COLO668 (cell line): Measurements from ENCODE around the gene DTYMK.

ENCODE experiments used
- DNase-seq: peaks from one replicate; lab custom pipeline; 2025; ENCODE audit not compliant: unreplicated experiment; lab: John Stamatoyannopoulos, UW

The DTYMK gene

DNA sequence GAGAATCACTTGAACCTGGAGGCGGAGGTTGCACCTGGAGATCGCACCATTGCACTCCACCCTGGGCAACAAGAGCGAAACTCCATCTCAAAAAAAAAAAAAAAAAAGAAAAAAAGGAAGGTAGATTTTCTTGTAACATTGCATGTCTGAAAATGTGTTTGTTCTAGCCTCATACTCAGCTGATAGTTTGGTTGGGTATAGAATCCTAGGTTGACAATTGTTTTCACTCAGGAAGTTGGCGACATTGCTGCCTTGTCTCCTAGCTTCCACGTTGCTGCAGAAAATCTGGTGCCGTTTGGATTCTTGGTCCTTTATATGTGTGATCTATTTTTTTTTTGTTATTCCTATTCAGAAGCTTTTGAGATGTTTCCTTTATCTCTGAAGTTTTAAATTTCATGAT lies 19.9 kb upstream of the DTYMK start:
- DNase-seq = no peak

DNA sequence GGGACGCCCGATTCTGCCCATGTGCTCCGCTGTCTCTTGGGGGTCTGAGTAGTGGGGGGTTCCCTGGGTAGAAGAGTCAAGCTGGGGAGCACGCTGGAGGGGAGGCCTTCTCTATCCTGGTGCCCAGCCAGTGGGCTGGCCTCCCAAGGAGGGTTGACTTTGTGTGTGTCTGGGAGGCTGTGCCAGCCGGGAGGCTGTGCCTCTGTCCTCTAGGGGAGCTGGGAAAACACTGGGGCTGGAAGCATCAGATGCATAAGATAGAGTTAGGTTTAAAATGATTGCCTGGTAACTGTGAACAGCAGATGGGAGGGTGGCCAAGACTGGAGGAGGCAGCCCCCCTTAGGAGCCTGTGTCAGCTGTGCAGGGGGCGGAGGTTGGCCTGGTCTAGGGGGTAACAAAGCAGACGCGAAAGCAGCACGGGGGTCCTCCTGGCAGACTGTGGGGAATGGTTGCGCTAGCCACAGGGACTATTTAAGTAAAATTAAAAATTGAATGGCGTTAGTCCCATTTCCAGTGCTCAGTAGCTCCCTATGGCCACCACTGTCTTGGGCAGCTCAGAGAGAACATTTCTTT lies 16.5 kb upstream of the DTYMK start:
- DNase-seq = peak; percentile 31

DNA sequence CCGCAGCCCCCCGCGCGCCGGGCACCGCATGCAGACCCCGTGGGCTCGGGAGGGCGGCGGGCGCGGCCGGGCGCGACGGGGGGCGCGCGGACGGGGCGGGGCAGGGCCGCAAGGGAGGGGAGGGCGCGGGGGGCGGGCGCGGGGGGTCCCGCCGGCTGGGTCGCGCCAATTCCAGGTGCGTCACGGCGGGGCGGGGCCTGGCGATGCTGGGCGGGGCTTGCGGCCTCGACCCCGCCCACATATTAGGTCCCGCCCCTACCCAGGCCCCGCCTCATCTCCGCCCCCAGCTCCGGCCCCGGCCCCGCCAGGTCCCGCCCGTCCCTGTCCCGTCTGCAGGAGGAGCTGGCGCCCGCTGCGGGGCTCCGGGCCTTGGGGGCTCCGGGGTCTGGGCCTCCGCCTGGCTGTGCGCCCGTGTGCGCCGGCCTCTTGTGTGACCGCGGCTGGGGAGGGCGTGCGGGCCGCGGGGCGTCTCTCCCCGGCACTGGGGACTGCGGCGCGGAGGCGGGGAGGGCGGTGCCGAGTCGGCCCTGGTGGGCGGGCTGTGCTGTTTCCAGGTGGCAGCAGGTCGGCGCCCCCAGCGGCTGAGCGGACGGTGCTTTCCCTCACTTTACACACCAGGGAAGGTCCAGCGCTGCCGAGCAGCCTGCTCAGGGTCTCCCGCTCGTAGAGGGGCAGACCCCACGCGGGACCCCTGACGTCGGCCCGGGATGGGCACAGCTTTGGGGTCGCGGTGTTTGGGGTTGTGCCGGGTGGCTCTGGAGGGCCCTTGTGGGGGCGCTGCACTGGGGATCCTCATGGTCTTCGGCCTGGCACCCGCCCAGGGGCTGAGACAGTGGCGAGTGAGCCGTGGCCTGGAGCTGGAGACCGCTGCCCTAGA lies 15.8 kb upstream of the DTYMK start:
- peak; percentile 88 for DNase-seq

DNA sequence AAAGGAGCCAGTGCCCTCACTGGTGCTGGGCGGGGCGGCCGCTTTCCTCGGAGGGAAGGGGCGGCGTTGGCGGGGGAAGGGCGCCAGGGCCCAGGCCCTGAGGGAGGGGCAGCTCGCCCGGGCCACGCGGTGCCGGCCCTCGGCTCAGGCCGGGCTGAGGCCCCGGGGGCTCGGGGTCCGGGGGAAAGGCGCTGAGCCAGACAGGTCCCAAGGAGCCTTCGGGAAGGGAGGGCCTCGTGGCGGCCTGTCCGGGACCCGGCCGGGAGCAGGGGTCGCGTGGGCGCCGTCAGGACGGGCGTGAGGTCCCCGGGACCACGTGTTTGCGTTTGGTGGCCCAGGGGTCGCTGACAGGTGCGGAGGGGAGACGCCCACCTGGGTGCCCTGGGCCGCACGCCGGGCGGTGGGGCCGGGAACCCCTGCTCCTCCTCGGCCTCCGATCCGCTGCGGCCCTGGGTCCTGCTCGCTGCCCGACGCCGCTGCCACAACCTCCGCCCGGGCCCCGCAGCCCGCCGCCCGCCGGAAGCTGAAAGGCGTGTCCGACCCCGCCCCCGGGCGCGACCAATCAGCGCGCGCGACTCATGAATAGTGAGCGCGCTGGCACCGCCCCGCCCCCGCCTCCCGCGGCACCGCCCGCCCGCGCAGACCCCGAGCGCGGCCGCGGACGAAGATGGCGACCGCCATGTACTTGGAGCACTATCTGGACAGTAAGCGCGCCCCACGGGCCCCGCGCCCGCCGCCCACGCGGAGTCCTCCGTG lies 15.0 kb upstream of the DTYMK start, which contains the start of gene ING5:
ING5 (plus strand) TSS at position 641 of the 756 bp plus-strand sequence; CDS start at position 668, 27 bp downstream.
- DNase-seq = peak; percentile 97

DNA sequence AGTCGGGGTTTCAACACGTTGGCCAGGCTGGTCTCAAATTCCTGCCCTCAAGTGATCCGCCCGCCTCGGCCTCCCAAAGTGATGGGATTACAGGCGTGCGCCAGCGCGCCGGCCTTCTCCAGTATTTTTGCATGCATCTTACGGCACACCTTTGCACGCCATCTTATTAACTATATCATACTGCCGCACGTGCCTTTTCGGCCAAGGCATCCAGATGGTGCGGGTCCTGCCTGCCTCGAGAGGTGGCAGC lies 14.5 kb upstream of the DTYMK start:
- DNase-seq = no peak

DNA sequence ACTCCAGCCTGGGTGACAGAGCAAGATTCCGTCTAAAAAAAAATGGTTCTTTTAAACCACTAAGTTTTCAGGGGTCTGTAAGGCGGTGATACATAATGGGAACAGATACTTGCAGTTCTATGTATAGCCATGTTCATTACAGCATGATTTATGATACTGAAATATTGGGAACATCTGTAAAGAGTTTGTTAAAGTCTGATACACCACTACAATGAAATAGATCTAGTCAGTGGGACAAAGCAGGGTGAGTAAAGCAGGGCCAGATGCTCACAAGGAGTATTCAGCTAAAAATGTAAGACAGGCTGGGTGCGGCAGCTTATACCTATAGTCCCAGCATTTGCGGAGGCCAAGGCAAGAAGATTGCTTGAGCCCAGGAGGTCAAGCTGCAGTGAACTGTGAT lies 9.0 kb upstream of the DTYMK start:
- no peak for DNase-seq

DNA sequence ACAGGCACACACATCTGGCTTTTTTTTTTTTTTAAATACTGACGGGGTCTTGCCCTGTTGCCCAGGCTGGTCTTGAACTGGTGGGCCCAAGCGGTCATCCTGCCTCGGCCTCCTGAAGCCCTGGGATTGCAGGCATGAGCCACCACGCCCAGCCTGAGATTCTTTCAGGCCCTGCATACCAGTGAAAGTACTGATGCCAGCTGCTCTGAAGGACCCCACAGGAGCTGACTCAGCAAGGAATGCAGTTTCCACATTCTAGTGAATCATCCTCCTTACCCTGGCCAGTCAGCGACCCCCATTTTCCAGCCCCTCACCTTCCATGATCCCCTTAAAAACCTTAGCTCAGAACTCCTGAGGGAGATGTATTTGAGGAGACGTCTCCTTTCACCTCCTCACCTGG lies 5.8 kb upstream of the DTYMK start:
- DNase-seq = no peak

DNA sequence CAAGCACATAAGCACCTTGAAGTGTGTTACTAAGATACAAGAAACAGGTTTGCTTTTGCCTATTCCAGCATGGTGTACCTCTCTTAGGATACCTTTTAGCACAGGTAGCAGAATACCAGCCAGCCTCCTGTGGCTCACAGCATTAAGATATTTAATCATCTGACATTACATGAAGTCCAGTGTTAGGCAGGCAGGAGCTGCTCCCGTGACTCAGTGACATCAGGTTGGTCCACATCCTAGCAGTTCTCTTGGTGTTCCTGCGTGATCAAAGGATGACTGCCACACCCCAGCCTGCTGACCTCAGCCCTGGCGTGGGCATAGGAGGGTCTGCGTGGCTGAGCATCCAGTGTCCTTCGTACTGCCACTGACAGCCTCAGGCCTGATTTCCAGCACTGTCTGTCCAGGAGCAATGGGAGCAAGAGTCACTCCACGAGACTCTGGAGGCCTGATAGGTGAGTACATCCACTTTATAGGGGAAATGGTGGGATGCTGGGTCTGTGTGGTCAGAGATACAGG lies 3.6 kb upstream of the DTYMK start:
- DNase-seq = no peak

DNA sequence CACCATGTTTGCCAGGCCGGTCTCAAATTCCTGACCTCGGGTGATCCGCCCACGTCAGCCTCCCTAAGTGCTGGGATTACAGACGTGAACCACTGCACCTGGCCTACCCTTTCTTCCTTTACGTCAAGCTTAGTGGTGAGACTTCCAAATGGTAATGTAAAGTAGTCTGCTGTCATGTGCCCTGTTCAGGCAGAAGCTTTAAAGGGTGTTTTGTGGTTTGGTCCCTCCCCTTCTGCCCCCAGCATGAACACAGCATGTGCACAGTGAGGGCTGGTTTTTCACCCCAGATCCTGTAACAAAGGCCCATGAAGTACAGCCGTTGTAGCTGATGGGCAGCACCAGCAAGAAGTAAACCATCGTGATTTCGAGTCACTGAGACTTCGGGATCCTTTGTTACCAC lies 2.7 kb upstream of the DTYMK start:
- peak; percentile 32 for DNase-seq

DNA sequence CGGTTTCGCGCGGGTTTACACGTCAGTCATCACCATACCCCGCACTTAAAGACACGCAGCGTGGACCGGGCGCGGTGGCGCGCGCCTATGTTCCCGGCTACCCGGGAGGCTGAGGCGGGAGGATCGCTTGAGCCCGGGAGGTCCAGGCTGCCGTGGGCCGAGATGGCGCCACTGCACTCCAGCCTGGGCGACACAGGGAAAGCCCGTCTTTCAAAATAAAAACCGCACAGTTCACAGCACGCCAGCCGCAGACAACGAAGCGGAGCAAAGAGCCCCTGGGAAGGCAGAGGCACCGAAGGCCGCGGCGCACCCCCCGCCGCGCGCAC lies 328 bp downstream of the DTYMK start:
- DNase-seq = peak; percentile 33

DNA sequence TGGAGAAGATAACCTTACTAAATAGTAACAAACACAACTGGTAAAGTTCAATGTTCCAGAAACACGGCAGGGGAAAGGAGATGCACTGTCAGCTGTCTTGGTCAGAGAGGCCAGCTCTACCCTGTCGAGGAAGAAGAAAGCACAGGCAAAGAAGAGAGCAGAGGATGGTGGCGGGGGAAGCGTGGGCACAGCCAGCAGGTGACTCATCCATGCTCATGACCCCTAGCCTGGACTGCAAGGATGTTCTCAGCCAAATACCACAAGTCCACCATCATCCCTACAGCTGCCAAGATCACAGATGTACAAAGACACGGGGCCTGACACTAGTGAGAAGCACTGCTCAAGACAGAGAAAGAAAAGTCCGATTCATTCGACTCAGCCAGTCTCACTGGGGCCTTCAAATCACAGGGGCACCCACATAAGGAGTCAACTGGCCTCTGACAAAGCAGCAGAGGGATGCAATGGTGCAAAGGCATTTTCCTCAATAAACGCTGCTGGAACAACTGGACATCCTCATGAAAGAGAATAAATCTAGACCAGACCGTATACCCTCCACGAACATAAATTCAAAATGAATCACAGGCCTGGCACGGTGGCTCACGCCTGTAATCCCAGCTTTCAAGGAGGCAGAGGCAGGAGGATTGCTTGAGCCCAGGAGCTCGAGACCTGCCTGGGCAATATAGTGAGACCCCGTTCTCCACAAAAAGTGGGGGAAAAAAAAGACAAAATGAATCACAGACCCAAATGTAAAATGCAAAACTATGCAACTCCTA lies 5.6 kb downstream of the DTYMK start:
- no peak for DNase-seq

DNA sequence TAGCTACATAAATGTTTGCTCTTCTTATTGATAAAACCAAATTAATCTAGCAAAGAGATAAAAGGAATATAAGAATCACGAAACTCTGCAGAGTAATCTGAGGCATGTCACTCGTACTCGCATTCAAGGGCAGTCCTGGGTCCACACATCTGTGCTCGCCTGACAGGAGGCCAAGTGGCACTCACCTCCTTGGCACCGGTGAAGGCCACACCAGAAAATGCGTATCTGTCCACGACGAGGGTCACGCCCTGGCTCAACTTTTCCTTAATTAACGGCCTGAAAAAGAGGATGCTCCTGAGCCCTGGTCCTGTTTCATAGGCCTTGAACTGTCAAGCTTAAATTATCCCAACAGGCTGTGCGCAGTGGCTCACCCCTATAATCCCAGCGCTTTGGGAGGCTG lies 6.6 kb downstream of the DTYMK start:
- DNase-seq = no peak

DNA sequence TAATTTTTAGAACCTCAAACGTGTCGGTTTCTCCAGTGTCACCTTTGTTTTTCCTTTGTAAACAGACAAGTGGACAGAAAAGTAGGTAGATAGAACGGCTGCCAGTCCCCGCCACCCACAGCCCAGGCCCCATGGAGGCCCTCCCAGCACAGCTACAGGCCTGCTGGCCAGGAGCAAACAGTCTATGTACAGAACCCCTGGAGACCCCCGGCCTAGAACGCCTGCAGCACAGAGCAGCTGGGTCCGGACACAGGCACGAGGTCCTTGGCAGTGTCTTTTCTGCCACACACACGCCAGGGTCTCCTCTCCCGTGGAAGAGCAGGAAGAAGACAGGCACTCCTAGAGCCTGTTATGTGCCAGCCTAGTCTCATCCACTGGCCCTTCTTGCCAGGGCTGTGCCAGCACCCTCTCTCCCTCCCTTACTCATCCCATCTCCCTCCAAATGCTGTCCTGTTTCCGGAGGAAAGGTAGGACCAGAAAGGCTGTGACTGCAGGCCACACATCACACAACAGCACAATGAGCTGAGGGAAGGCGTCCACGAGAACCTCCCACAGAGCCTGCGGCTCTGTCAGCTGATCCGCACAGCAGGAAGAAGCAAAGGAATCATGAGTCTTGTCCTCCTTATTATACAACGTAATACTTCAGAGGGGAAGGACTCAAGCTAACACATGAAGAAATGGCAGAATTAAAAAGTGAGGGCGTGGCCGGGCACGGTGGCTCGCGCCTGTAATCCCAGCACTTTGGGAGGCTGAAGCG lies 7.7 kb downstream of the DTYMK start:
- no peak for DNase-seq

DNA sequence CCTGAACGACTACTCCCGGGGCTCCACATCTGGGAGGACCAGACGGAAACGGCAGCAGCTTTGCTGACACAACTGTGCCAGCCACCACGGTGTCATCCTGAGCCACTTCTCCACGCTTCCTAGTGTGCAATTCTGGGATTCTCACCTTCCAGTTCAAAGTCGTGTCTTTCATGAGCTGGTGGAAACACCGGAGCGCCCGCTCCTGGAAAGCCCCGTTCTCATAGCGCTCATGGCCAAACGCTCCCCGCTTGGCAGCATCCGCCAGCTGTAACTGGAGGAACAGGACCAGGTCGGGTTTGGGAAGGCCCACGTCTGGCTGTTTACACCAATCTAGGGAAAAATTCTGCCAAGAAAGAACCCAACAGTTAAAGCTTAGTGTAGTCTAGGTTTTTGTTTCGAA lies 8.3 kb downstream of the DTYMK start:
- no peak for DNase-seq

DNA sequence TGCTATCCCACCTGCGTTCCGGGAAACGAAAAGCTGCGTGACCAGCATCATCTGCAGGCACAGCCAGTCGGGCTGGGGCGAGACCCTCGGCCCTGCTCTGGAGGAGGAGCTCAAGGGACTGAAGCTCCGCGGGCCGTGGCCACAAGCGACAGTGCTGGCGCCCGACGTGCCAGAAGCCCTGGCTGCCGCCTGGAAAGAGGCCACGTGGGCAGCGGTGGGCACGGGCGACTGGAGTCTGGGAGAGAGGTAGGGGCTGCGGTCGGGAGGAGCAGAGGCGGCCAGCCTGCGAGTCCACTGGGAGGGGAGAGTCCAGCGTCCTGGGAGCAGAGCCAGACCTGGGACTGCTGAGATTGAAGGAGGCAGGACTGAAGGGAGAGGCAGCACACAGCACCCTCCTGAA lies 9.2 kb downstream of the DTYMK start:
- no peak for DNase-seq

DNA sequence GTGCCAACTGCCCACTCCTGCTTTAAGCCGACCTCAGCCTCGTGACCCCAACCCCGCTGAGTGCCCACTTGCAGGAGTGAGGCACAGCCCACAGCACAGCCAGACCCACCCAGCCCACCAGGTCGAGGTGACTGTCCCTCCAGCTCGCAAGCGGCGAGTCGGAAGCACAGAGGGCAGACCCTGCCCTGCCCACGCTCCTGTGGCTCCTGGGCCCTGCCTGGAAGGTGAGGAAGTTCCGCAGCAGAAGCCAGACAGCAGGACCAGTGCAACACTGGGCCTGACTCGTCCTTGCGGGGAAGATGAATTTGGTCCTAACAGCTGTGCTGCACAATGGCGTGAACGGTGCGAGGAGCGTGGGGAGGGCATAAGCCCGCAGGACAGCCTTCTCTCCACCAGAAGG lies 9.9 kb downstream of the DTYMK start:
- no peak for DNase-seq

DNA sequence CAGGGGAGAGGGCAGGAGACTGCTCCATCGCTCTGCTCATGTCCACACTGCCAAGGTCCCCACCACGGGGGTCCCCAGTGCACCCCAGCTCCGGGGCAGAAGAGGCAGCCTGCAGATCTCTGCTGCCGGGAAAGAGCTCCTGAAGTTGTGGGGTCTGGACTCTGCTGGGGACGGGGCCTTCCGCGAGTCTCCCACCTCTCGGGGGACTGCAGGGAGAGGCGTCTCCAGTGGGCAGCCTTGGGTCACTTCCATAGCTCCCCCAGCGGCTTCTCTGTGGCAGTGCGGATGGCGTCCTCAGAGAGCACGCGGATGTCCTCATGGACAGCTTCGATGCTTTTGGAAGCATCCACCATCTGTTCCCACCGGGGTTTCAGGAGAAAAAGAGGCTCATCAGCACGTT lies 10.7 kb downstream of the DTYMK start:
- DNase-seq = no peak

DNA sequence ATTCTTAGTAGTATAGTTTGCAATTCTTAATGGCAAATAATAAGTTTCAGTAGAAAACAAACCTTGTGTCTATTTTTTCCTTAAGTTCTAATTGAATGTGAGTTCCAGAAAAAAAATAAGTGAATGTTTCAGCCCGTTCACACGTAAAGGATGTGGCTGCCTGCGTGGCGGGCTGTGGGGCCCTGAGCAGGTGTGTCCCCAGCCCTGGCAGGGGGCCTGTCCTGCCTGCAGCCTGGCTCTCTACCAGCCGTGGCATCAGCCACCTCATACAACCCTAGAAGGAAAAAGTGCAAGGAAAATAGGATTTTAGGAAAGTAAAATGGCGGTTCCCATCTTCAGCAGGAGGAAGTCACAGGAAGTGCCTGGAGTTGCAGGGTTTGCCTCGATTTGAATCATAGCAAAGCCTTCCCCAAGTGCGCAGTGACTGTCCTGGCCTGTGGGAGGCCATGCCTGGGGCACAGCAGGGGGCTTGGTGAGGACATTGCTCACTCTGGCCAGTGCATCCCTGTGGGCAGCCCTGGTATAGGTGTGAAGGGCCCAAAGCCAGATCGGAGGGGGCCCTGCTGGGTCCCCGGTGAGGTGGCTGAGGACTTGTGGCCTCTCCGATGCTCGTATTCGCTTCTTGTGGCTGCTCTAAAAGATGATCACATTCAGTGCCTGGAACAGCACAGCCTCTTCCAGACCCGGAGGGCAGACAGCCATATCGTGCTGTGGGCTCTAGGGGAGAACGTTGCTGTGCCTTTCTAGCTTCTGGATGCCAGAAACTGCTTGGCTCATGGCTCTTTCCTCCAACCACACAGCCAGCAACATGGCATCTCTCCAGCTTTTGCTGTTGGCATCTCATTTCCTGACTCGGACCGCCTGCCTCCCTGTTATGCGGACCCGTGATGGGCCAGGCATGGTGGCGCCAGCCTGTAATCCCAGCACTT lies 12.6 kb downstream of the DTYMK start:
- DNase-seq = no peak

DNA sequence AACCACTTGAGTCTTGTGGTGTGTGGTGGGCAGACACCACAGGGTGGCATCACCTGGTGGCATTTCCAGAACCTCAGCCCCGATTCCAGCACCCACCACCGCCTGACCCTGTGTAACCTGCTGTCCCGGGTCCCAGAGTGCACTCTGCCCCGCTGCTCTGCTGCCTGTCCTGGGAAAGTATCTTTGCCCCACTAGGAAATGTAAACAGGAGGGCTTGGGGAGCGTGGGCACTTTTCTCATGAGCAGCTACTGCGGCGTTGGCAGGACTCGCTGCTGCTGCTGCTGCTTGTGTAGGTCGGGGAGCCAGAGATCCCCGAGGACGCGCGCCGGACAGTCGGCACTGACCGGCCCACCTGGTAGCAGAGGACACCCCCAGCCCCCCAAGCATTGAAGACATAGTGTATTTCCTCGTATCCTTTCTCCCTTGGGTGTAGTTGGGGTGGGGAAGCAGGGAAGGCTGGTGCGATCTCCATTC lies 13.4 kb downstream of the DTYMK start:
- no peak for DNase-seq
